Body of pancreas (tissue), 4 donors: Measurements from ENCODE around the gene GMCL1.

Source experiments
- CTCF ChIP-seq, 7 experiments: fragments of 450-650 bp in 4 of 7; fragments of 200-600 bp in 3 of 7; sonication (generic) in 3 of 7; IDR thresholded peaks; one replicate each; pipeline ENCODE4 v1.5.1; 2016 to 2019; ENCODE audit warnings: antibody characterized with exemption in 7 of 7
- POLR2A ChIP-seq, 3 donors: fragments of 450-650 bp; IDR thresholded peaks; one replicate each; pipeline ENCODE4 v1.6.1; 2016; ENCODE audit warnings: antibody characterized with exemption in 3 of 3, mild to moderate bottlenecking in 2 of 3

DNA sequence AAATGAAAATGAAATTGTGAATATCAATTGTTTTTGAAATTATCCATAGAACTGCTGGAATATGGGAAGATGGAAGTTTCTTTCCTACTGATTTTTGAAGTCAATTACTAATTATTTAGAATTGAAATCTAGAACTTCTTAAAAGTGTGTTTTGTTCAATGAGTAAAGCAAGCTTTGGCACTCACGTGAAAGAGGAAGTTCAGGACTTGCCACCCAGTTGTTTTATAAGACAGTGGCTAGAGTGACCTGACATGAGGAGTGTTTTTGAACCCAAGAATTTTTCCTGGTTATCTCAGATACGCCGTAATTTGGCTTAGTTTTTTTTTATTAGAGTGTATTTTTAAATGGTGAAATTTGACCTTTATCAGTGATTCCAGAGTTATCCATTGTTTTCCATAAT is 88.9 kb downstream of the GMCL1 start:
- TF ChIP-seq POLR2A (IDR thresholded peaks at IDR 0.05) (no peak), CTCF (IDR thresholded peaks at IDR 0.05) (no peak)
